ENCODE measurements around the gene GLYATL3. TPM values are rescaled to one million over a fixed set of nuclear protein-coding genes. Genes with fewer than 3 reads are reported as not detected.

GLYATL3 gene
- total RNA-seq, 2 experiments from 2014 or later: not detected

GRCh38 chr6:49557177-49557576 lies 57.5 kb downstream of the GLYATL3 start:
- intact Hi-C loops (cut with DNase I, micrococcal nuclease): no loop called here
- CTCF ChIA-PET: no interaction called here
- H3K27ac ChIP-seq (ENCODE audit: low read depth in 1 of 2, low read length in 2 of 2): no peak overlapping the region
- Mint-ChIP-seq H3K36me3 (ENCODE audit: low read depth) (no peaks in the 10 kb centered on the region), H3K27me3 (peaks cover 17% of the 10 kb centered on the region), H3K9me3 (no peaks in the 10 kb centered on the region), H3K4me1 (ENCODE audit: low read depth) (no peaks in the 10 kb centered on the region), H3K4me3 (no peak overlapping the region), H3K27ac (no peak overlapping the region)
- H3K9me3 ChIP-seq (ENCODE audit: control insufficient read depth in 1 of 2, insufficient read depth in 1 of 2, low read length in 2 of 2): no peaks in the 10 kb centered on the region
- DNase-seq (no peak), ATAC-seq (ENCODE audit: poor library complexity) (no peak)
- H3K4me3 ChIP-seq (ENCODE audit: low read length): no peak overlapping the region
- POLR2A ChIA-PET: interaction anchor here (0.6 kb wide), 1 partner anchor 47 kb away, joined by 4 read pairs; no protein-coding TSS in a partner anchor
- no peak for TF ChIP-seq CTCF (IDR thresholded peaks at IDR 0.05)
- H3K4me1 ChIP-seq (ENCODE audit: insufficient read depth, low read length): no peaks in the 10 kb centered on the region
- H3K36me3 ChIP-seq (ENCODE audit: insufficient read depth, low read length): no peaks in the 10 kb centered on the region
- H3K27me3 ChIP-seq (ENCODE audit: control insufficient read depth in 1 of 2, insufficient read depth in 2 of 2, low read length in 2 of 2): peaks cover 2 to 6% of the 10 kb centered on the region in 2 experiments

GRCh38 chr6:49558238-49558637 lies 58.5 kb downstream of the GLYATL3 start:
- Histone ChIP-seq H3K27me3 (ENCODE audit: control insufficient read depth in 1 of 2, insufficient read depth in 2 of 2, low read length in 2 of 2) (peaks cover 2 to 3% of the 10 kb centered on the region in 2 experiments), H3K9me3 (ENCODE audit: control insufficient read depth in 1 of 2, insufficient read depth in 1 of 2, low read length in 2 of 2) (no peaks in the 10 kb centered on the region), H3K4me3 (ENCODE audit: low read length) (no peak overlapping the region), H3K36me3 (ENCODE audit: insufficient read depth, low read length) (no peaks in the 10 kb centered on the region), H3K27ac (ENCODE audit: low read depth in 1 of 2, low read length in 2 of 2) (no peak overlapping the region), H3K4me1 (ENCODE audit: insufficient read depth, low read length) (no peaks in the 10 kb centered on the region)
- no peak for DNase-seq
- Mint-ChIP-seq H3K27me3 (peaks cover 14% of the 10 kb centered on the region), H3K4me1 (ENCODE audit: low read depth) (no peaks in the 10 kb centered on the region), H3K9me3 (no peaks in the 10 kb centered on the region), H3K4me3 (no peak overlapping the region), H3K27ac (no peak overlapping the region), H3K36me3 (ENCODE audit: low read depth) (no peaks in the 10 kb centered on the region)
- TF ChIP-seq CTCF (IDR thresholded peaks at IDR 0.05): no peak
- ChIA-PET CTCF (interaction anchor here (0.6 to 0.7 kb wide), 2 partner anchors 43 to 322 kb away, joined by 3 to 4 read pairs; no protein-coding TSS in a partner anchor), POLR2A (no interaction called here)
- intact Hi-C loops (cut with DNase I, micrococcal nuclease): no loop called here
- no peak for ATAC-seq (ENCODE audit: poor library complexity)

- DNase-seq (no peak), ATAC-seq (ENCODE audit: poor library complexity) (no peak)
- Mint-ChIP-seq H3K27me3 (peaks cover 38% of the 10 kb centered on the region), H3K27ac (no peak overlapping the region), H3K9me3 (no peaks in the 10 kb centered on the region), H3K36me3 (ENCODE audit: low read depth) (no peaks in the 10 kb centered on the region), H3K4me1 (ENCODE audit: low read depth) (no peaks in the 10 kb centered on the region), H3K4me3 (no peak overlapping the region)
- Histone ChIP-seq H3K4me1 (ENCODE audit: insufficient read depth, low read length) (no peaks in the 10 kb centered on the region), H3K27me3 (ENCODE audit: control insufficient read depth in 1 of 2, insufficient read depth in 2 of 2, low read length in 2 of 2) (peaks cover 0 to 3% of the 10 kb centered on the region in 2 experiments), H3K4me3 (ENCODE audit: low read length) (no peak overlapping the region), H3K9me3 (ENCODE audit: control insufficient read depth in 1 of 2, insufficient read depth in 1 of 2, low read length in 2 of 2) (no peaks in the 10 kb centered on the region), H3K36me3 (ENCODE audit: insufficient read depth, low read length) (no peaks in the 10 kb centered on the region), H3K27ac (ENCODE audit: low read depth in 1 of 2, low read length in 2 of 2) (no peak overlapping the region)
- intact Hi-C loops (cut with DNase I, micrococcal nuclease): no loop called here
- ChIA-PET POLR2A (no interaction called here), CTCF (interaction anchor here (1.9 kb wide), 1 partner anchor 31 kb away, joined by 4 read pairs; no protein-coding TSS in a partner anchor)
- TF ChIP-seq CTCF (IDR thresholded peaks at IDR 0.05): no peak
These were observed 63.5 kb downstream of the GLYATL3 start for GRCh38 chr6:49563006-49563886.

Data from CD4-positive, alpha-beta T cell (primary cell).